Lower lobe of right lung (tissue), 2 donors: ENCODE measurements around the gene SLC6A6. TPM values are rescaled to one million over a fixed set of nuclear protein-coding genes. Genes with fewer than 3 reads are reported as not detected.
A peak's percentile ranks its signal among the peaks of the same experiment; 100 is the strongest.

Experiments used
- ATAC-seq, 2 donors: fragments of 200-7000 bp; cut with Tn5 transposase; one replicate each; pipeline ENCODE4 v1.9.1; 2020 to 2022; ENCODE audit warnings: mild to moderate bottlenecking in 2 of 2, moderate library complexity in 2 of 2
- DNase-seq: peaks from one replicate; pipeline ENCODE4 v3.0.0-alpha.2; 2020
- H3K27ac ChIP-seq: fragments of 200-600 bp; one replicate; pipeline ENCODE4 v1.8.0; 2022
- H3K27me3 ChIP-seq: fragments of 200-600 bp; one replicate; pipeline ENCODE4 v1.8.0; 2022; ENCODE audit warnings: low read depth
- H3K36me3 ChIP-seq: fragments of 200-600 bp; one replicate; pipeline ENCODE4 v1.8.0; 2022; ENCODE audit warnings: mild to moderate bottlenecking
- H3K4me1 ChIP-seq: fragments of 200-600 bp; one replicate; pipeline ENCODE4 v1.8.0; 2022
- H3K4me3 ChIP-seq: fragments of 200-600 bp; one replicate; pipeline ENCODE4 v1.8.0; 2022; ENCODE audit warnings: mild to moderate bottlenecking
- H3K9me3 ChIP-seq: fragments of 200-600 bp; one replicate; pipeline ENCODE4 v1.8.0; 2022
- intact Hi-C: fragments of 100-400 bp; cut with DNase I; formaldehyde crosslinking; loops from one replicate; pipeline ENCODE4 v1.11.0; 2022
- total RNA-seq: library from RNA; stranded (reverse); fragmentation: NEBNext Ultra II Directional; extraction: Animal tissue kit (Norgen Biotek cat#: 25700); gene quantifications from one replicate; pipeline ENCODE4 v1.2.1, GENCODE V29; 2021
- TF ChIP-seq, protein P1 (sequence below): fragments of 200-600 bp; IDR thresholded peaks from one replicate; pipeline ENCODE4 v1.8.0; 2022; ENCODE audit warnings: antibody characterized with exemption, mild to moderate bottlenecking
- donor health status: DM: no; HTN: yes; CAD: no; lungs with severe emphysema.

The SLC6A6 gene
- total RNA-seq, 1 donor from 2014 or later = 84.0 TPM

DNA sequence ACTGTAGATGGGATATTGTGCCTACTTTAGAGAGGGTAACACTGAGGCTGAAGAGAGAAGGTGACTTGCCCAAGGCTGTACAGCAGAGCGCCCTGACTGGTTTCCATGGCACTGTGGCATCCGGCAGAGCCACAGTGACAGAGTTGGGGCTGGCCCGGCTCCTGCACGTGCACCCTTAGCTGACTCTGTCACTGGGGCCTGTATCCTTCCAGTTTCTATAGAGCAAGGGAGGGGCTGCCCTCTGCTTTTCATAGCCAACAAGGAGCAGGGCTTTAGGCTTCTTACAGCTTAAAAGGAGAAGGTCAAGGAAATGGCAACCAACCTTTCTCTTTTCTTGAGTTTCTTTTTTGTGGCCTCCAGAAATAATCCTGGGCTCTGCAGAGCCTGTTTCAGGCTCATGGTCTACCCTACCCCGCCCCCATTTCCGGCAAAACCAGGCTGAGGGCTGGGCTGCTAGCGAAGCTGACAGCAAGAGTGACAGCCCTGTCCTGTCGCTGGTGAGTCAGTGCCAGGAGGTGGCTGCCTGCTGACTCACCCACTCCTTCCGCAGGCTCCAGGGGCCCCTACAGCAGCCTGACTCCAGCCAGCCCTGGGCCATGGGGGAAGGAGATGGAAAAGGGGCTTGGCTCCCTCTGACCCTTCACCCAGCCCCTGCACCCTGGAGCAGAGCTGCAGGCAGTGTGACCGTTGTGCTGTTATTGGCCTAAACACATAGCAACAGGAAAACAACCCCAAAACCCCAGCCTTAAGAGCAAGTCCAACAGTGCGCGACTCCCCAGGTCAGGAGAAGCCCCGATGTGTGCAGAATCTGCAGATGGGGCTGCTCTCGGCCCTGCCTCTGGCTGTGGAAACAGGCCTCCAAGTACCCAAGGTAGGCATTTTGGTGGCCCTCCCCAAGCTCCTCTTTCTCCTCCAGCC lies 29.8 kb downstream of the SLC6A6 start:
- TF ChIP-seq, protein P1, sequence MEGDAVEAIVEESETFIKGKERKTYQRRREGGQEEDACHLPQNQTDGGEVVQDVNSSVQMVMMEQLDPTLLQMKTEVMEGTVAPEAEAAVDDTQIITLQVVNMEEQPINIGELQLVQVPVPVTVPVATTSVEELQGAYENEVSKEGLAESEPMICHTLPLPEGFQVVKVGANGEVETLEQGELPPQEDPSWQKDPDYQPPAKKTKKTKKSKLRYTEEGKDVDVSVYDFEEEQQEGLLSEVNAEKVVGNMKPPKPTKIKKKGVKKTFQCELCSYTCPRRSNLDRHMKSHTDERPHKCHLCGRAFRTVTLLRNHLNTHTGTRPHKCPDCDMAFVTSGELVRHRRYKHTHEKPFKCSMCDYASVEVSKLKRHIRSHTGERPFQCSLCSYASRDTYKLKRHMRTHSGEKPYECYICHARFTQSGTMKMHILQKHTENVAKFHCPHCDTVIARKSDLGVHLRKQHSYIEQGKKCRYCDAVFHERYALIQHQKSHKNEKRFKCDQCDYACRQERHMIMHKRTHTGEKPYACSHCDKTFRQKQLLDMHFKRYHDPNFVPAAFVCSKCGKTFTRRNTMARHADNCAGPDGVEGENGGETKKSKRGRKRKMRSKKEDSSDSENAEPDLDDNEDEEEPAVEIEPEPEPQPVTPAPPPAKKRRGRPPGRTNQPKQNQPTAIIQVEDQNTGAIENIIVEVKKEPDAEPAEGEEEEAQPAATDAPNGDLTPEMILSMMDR = no peak
- no peaks in the 10 kb centered on the region for H3K9me3 ChIP-seq
- H3K27ac ChIP-seq = peak overlapping the region; percentile 91
- peak overlapping the region; percentile 29 for H3K4me3 ChIP-seq
- no peaks in the 10 kb centered on the region for H3K36me3 ChIP-seq
- no peaks in the 10 kb centered on the region for H3K27me3 ChIP-seq
- intact Hi-C loops = no loop called here
- peaks cover 100% of the 10 kb centered on the region for H3K4me1 ChIP-seq
- ATAC-seq (peak; percentile 92 to 94), DNase-seq (peak; percentile 96)

DNA sequence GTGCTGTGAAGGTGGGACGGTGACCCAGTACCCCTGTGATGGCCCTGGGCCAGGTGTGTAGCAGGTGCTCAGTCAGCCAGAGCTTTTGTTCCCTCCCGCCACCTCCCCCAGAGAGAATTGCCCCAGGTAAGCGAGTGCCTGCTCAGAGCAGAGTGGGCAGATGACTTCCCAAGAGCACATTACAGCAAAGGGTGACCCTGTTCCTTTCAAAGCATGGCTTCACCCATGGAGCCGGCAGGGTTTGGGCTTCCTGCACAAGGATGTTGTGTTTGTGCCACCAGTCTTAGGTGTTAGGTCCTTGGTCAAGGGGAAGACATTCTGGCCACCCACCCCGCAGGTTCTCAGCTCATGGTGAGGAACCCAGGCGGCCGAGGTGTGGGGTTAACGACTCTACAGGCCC lies 30.7 kb downstream of the SLC6A6 start:
- Histone ChIP-seq H3K4me1 (peaks cover 99% of the 10 kb centered on the region), H3K36me3 (no peaks in the 10 kb centered on the region), H3K9me3 (no peaks in the 10 kb centered on the region), H3K27ac (peak overlapping the region; percentile 91), H3K27me3 (no peaks in the 10 kb centered on the region), H3K4me3 (no peak overlapping the region)
- DNase-seq = no peak
- intact Hi-C loops = no loop called here
- TF ChIP-seq, protein P1 = no peak
- ATAC-seq = no peak

DNA sequence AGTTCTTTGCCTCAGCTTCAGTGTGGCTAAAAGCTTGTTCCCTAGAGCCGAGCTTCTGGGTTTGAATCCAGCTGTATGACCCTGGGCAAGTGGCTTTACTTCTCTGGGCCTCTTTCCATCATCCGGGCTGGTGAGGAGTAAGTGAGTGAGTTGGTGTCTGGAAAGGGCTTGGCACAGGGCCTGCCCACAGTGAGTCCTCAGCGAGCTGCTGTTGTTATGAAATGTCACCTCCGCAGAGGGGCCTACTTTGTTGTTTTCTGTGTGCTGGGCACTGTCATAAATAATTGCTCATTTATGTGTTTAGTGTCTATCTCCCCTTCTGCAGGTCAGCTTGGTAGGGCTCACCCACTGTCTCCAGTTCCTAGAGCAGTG lies 31.7 kb downstream of the SLC6A6 start:
- Histone ChIP-seq H3K27ac (peak overlapping the region; percentile 91), H3K9me3 (no peaks in the 10 kb centered on the region), H3K4me3 (no peak overlapping the region), H3K36me3 (no peaks in the 10 kb centered on the region), H3K27me3 (no peaks in the 10 kb centered on the region), H3K4me1 (peaks cover 99% of the 10 kb centered on the region)
- TF ChIP-seq, protein P1 = no peak
- intact Hi-C loops = no loop called here
- DNase-seq = peak; percentile 69
- peak; percentile 1 to 20 for ATAC-seq

DNA sequence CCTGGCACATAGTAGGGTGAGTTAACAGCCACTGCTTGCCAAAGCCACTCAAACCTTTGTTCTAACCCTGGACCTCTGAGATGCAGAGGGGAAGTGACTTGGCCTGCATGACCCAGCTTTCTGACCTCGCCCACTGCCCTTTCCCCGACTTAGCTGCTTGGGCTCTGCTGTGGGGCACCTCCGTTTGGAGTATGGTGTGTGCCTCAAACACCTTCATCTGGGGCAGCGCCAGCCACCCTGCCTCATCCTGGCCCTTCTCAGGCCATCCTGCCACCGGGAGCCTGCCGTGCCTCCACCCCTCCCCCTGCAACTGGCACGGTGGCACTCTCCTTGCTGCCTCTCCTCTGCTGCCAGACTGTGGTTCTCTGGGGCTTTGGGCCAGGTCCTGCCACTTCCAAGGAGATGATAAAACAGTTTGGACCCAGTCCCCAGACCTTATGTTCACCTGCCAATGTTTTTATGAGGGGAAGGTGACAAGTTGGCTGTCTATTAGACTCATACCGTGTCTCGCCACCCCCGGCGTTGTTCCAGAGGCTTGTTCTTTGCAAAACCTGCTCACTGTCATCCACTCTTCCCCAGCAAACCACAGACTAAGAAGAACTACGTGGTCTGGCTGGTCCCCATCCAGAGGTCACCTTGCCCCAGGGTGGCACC lies 32.2 kb downstream of the SLC6A6 start:
- intact Hi-C loops = no loop called here
- no peaks in the 10 kb centered on the region for H3K9me3 ChIP-seq
- peak overlapping the region; percentile 91 for H3K27ac ChIP-seq
- no peaks in the 10 kb centered on the region for H3K27me3 ChIP-seq
- DNase-seq = peak; percentile 82
- TF ChIP-seq, protein P1 = no peak
- H3K36me3 ChIP-seq = no peaks in the 10 kb centered on the region
- peak overlapping the region; percentile 2 for H3K4me3 ChIP-seq
- peak; percentile 4 to 20 for ATAC-seq
- peaks cover 99% of the 10 kb centered on the region for H3K4me1 ChIP-seq

DNA sequence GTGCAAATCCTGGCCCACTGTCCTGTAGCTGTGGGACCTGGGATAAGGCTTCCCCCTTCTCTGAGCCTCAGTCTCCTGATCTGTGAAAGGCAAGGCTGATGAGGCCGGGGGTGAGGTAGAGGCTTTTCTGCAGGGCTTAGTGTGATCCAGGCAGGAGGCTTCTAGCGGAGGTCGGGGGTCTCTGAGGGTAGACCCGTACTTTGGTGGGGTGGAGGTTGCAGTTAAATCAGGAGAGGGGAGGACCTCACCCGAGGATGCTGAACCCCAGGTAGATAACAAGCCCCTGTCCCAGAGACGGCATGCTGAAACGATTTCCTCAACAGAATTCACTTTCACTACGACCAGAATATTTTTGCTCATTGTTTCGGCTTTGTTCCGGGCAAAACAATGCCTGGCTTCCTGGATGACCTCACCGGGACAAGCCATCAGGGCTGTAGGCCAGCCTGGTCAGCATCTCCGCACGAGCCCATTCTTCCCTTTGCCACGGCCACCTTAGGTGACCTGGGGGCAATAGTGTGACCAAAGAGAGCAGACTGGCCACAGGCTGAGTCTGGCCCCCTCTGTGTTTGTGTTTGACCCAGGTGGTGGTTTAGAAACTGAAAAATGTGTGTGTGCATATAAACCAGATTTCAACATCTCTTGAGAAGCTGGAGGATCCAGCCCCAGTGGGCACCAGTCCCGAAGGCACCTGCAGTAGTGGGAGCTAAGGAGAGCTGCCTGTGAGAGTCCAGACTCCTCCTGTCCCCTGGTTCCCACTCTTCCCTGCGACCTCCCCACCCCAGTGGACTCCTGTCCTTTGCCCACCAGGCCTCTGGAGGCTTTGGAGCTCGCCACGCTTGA lies 33.0 kb downstream of the SLC6A6 start:
- H3K4me1 ChIP-seq = peaks cover 99% of the 10 kb centered on the region
- ATAC-seq (no peak), DNase-seq (peak; percentile 74)
- no peaks in the 10 kb centered on the region for H3K27me3 ChIP-seq
- H3K4me3 ChIP-seq = peak overlapping the region; percentile 2
- intact Hi-C loops = no loop called here
- peak overlapping the region; percentile 91 for H3K27ac ChIP-seq
- H3K36me3 ChIP-seq = no peaks in the 10 kb centered on the region
- H3K9me3 ChIP-seq = no peaks in the 10 kb centered on the region
- TF ChIP-seq, protein P1 = no peak
